NCI-H526 (cell line): ENCODE data around the gene ARVCF.
A peak's percentile ranks its signal among the peaks of the same experiment; 100 is the strongest.

Experiments used
- DNase-seq, 2 experiments: peaks; one replicate each; lab custom pipeline; 2025; lab: John Stamatoyannopoulos, UW

The ARVCF gene

GRCh38 chr22:20015971-20016733, 471 bp downstream of the ARVCF start:
- DNase-seq: peak in 1 of 2 experiments; percentile 75

- no peak for DNase-seq
These were observed 1.4 kb downstream of the ARVCF start for GRCh38 chr22:20015187-20015625.

DNA sequence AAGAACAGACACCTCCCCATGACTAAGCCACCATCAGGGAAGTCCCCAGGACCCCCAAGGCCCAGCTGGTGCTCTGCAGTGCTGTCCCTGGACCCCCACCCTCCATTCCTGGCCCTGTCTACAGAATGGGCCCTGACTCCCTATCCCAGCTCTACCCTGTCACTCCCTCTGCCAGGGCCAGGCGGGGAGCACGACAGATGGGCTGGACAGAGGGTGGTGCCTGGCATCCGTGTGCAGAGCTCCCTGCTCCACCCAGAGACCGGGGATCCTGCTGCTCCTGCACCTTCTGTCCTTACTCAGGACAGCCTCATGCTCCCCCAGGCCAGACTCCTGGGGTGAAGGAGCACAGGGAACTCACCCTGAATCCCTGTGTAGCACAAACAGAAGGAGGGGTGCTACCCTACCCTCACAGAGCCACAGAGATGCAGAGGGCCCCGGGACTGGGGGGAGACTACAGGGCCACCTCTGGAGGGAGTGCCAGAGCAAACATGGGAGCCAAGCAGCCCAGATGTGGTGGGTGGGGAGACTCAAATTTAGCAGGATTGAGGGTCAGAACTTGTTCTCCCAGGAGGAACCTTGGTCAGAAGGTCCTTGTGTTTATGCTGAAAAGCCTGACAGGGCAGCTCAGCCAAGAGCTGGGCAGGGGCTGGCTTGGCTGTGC, 2.0 kb downstream of the ARVCF start:
- no peak for DNase-seq

GRCh38 chr22:20013382-20013871, 3.2 kb downstream of the ARVCF start:
- peak in 1 of 2 experiments; percentile 40 for DNase-seq

DNA sequence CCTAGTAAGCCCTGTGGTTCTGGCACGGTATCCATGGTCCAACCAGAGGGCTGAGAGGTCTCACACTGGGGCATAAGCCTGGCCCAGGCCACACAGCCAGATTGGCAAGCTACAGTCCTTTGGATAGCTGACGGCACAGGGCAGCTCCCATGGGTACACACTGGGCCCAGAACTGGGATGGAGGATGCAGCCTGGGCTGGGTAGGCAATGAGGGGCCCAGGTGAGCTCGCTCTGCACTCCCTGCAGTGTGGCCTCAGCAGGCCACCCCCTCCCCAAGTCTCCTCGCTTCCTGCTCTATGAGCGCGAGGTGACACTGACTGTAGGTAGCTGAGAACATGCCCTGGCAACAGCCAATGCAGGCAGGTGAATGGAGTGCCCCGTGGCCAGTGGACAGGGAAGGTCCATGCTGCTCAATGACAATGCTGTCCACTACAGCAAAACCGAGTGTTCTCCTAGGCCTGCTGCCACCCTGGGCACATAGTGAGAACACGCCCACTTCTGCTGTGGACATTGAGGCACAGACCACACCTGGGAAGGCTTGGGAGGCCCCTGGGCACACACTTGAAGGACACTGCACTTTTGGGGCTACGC, 3.8 kb downstream of the ARVCF start:
- no peak for DNase-seq

- no peak for DNase-seq
These were observed 4.5 kb downstream of the ARVCF start for GRCh38 chr22:20011993-20012740.

DNA sequence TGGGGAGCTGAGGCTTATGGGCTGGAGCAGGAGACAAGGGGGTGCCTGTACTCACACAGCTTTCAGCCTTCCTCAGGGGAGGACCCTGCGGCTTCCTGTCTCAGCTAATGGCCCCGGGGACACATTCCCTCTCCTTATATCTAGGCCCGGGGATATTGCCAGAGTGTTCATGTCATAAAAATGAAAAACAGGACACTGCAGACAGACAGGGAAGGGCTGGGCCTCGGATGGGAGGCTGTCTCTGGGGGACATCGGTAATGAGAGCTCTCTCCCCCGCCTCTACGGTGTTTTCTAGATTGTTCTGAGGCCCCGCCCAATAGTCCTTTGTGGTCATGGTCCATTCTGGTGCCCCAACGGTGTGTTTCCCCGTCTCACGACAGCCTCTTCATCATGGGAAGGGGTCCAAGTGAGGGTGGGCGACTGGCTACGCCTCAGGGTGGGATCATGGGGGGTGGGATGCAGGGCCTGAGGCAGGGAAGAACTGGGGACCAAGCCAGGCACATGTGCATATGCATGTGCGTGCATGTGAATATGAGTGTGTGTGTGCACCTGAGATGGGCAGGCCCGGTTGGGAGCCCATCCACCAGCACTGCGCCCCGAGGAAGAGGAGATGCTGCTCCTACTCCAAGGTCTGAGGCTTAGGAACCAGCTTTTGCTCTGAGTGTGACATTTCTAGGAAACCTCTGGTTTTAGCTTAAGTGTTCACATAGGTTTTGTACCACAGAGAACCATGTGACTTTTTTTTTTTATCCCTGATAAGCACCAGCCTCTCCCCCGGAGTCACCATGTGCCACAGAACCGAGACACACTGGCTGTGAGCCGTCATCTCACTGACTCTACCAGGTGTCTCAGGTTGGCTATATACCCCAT, 5.3 kb downstream of the ARVCF start:
- no peak for DNase-seq

DNA sequence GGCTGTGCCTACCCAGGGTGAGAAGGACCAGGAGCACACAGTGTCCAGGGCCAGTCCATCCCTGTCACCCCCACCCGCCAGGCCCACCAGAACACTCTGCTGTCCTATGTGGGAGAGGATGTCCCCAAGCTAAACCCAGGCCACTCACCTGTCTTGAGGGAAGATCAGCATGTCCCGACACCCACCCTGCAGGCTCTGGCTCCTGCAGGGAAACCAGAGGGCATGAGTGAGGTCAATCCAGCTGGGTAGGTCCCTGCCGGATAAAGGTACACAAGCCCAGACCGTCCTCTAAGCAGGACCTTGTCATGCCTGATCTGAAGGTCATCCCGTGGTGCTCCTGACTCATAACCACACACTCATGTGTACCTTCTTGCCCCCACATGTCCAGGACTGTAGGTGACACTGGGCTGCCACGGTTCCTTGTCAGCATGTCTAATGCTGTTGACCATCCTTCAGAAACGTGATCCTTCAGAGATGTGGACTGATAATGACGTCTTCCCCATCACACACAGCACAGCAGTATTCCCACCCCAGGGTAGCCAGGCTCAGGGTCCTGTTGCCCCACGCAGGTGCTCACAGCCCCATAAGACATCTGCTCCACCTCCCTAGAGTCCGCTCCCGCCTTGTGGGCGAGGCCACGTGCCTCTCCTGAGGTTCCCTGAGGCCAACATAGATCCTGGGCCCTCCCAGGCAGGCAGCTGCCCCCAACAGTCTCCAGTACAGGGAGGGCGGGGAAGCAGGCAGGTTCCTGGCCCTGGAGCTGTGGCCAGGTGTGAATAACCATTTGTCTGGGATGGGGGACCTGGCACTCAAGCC, 6.1 kb downstream of the ARVCF start:
- no peak for DNase-seq

DNA sequence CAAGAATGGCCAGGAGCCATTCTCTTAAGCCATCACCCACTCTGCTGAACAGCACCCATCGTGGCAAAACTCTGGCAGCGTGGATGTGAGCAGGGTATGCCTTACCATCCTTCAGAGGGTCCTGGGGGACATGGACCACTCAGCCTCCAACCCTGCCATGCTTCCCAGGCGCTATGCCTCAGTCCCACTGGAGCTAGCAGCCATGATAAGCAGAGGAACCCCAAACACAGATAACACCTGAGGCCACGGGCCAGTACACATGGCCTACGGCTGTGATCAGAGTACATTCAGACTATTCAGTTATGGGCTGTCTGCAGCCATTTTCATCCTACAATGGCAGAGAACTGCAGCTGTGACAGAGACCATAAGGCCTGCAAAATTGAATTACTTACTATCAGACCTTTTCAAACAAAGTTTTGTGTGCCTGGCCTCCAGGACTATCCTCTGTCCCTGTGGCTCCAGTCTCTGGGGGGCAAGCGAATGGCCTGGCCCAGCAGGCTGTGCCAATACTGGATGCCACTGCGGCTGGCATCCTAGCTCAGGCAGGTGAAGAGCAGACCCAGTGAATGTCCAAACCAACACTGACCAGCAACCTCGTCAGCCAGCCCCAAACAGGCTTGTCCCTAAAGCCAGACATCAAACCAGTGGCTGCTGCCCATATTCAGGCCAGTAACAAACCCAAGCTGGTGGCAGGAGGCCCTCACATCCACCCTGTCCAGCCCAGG, 6.9 kb downstream of the ARVCF start:
- no peak for DNase-seq

DNA sequence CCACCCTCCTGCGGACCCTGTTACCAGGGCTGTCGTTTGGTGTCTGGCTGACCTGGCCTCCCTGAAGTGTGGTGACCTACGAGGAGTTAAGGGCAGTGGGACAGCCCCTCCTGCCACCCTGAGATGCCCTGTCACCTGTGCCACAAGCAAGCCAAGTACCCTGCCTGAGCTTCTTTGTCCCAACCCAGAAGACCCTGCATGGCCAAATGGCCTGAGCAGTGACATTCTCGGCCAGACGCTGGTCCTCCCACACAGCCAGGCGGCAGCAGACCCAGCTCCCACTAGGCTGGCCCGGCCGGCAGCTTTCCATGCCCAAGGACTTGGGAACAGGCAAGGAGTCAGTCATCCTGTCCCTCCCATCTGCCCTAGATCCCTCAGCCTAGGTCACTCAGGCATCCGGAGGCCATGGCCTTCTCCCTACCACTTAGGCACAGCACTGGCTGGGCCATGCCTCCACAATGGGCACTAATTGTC, 7.6 kb downstream of the ARVCF start:
- no peak for DNase-seq

GRCh38 chr22:20008221-20008995, 8.2 kb downstream of the ARVCF start:
- DNase-seq: no peak

DNA sequence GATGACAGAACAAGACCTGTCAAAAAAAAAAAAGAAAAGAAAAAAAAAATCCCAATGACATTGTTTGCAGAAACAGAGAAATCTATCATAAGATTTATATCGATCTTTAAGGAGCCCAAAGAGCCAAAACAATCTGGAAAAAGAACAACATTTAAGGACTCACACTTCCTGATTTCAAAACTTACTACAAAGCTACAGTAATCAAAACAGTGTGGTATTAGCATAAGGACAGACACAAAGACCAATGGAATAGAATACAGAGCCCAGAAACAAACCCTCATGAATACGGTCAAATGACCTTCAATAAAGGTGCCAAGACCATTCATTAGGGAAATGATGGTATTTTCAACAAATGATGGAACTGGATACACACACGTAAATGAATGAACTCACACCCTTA, 12.2 kb downstream of the ARVCF start:
- DNase-seq: no peak

GRCh38 chr22:20003304-20003703, 13.3 kb downstream of the ARVCF start:
- DNase-seq: no peak

- no peak for DNase-seq
These were observed 14.0 kb downstream of the ARVCF start for GRCh38 chr22:20002636-20003035.

DNA sequence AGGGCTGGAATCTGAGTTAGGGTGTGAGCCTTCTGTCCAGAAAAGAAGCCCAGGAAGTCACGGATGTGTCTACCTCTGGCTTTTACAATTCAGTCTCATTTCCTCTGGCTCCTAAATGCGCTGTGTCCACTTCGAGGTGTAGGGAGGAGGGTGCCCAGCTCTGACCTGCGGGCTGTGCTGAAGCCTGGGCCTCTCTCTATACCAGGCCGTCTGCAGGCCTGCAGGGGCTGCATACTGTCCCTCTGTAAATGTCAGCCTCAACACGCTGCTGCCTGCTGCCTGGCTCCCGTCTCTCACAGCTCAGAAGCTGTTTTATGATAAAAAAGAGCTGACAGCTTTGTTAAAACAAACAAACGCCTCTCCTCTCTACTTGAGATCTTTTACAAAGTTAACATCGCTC, 14.5 kb downstream of the ARVCF start:
- no peak for DNase-seq

- DNase-seq: no peak
These were observed 15.5 kb downstream of the ARVCF start for GRCh38 chr22:20001082-20001638.

GRCh38 chr22:20000246-20001081, 16.2 kb downstream of the ARVCF start:
- DNase-seq: no peak
